Activated effector memory CD4-positive, alpha-beta T cell treated with Interleukin-2 at 50 U/mL for 16 hours (primary cell): Measurements from ENCODE around the gene PDP2.

ENCODE experiments used
- DNase-seq: peaks from one replicate; pipeline ENCODE4 v3.0.0-alpha.2; 2020

Gene PDP2

DNA sequence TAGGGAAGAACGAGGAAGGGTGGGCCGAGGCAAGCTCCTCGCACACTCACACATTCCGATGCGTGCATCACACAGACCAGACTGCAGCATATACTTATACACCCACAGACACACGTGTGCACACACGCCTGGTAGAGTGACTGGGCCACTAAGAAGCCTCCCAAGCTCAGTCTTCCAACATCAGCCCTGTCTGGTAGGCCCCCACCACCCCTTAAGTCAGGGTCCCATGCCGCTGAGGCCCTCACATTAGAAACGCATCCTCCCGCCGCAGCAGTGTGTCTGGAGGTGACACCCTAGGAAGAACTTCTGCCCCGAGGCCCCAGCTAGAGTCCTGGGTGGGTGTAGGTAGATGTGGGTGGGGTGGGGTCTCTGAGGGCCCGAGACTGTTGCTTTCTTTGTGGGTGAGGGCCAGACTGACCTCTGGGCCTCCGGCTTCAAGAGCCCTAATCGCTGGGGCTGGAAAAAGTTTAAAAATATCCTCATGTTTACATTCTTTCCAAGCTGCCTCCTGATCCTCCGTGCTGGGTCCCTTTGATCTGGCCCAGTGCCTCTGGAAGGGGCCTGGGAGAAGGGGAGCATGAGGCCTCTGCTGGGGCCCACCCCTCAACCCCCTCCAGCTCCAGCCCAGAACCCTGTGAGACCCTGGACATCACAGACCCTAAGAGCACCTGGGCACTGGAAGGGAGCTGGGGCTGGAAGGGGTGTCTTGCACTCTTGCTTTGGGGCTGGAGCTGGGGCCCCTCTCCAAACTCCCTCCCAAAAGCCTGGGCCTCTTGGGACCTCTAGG is 24.7 kb downstream of the PDP2 start:
- DNase-seq: no peak

GRCh38 chr16:66905633-66906539 is 25.6 kb downstream of the PDP2 start:
- DNase-seq: no peak

- no peak for DNase-seq
Observed at GRCh38 chr16:66906916-66907836, 26.9 kb downstream of the PDP2 start.

DNA sequence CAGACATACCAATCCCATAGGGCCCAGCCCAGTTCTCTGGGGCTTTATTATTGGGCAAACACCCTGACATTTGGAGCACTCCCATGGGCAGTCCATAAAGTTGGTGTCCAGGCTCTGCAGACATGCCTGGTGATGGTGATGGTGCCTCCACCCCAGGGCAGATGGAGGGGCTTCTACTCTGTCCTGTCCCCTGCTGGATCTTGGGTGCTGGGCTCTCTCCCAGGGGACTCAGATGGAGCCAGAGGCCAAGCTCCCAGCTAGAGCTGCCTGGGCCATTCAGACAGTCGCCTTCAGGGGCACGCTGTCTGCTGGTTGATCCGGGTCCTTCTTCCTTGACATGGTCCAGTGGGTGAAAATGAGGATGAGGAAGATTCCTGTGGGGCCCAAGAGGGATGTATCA is 27.8 kb downstream of the PDP2 start:
- DNase-seq: no peak

DNA sequence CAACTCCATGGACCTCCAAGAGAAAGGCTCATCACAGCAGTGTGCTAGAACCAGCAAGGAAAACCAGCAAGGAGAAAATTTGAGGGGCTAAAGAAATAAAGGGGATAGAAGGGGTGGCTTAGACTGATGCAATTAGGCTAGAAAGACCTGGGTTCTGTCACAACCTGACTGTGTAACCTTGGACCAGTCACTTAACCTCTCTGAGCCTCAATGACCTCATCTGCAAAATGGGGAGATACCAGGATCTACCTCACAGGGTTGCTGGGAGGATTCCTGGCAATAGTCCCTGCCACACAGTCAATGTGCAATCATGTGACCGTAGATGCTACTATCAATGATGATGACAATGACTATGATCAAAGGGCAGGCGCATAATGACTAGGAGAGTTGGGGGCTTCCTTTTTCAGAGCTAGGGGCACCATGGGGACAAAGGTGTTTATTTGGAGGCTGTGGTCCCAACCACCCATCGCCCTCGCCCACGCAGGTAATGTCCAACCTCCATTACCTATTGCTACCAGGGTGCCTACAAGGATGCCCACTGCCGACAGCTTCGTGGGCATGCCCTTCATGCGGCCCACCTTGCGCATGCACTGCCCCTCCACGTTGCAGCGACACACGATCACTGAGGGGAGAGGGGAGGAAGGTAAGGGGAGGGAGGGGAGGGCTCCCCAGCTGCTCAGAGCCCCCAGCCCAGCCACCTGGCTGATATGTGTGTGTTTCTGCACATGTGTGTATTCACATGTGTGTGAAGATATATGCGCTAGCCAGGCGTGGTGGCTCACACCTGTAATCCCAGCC is 28.6 kb downstream of the PDP2 start:
- DNase-seq: no peak

DNA sequence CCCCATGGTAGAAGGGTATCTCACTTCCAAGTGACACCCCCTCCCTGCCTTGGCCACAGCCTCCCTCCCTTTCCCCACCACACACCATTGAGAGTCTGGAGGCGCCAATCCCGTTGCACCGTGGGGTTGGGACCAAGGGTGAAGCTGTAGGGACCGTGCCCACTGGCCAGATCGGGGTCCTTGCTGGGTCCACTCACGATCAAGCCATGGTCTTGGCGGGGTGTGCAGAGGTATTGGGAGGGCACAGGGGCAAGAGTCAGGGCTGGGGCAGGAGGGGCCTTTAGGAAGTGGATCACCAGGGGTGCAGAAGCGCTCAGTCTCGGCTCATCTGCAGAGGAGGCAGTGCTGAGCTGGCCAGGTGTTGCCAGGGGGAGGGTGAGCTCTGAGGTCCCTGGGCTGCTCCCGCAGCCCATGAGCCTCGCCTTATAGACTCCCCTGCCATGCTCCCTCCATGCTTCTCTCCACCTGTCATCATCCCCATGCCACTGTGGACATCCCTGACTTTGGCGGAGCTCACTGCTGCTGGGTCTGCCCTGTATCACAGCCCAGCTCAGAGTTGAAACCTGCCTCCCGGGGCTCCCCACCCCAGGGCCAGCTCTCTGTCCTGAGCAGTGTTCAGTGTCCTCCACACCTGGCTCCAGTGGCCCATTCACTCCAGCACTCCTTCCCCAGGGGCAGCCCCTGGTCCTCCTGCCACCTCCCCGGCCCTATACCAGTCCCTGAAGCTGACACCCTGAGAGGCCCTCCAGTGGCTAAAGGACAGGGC is 30.0 kb downstream of the PDP2 start:
- DNase-seq: no peak

GRCh38 chr16:66911112-66911511 is 30.8 kb downstream of the PDP2 start:
- no peak for DNase-seq

DNA sequence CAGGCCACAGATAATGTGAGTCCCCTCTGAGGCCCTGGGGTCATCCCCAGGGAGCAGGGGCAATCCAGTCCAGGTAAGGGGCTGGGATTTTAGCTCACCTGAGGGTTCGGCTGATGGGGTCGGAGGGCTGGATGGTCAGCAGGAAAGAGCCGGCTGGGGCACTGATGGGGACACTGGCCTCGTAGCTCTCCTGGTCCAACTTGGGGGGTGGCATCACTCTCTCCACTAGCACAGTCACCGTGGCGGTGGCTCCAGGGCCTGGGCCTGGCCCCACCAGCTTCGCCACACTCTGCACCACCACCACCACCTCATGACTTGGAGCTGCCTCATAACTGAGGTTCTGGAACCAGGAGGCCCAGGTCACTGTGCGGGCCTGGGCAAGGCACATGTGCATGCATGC is 31.5 kb downstream of the PDP2 start:
- no peak for DNase-seq

DNA sequence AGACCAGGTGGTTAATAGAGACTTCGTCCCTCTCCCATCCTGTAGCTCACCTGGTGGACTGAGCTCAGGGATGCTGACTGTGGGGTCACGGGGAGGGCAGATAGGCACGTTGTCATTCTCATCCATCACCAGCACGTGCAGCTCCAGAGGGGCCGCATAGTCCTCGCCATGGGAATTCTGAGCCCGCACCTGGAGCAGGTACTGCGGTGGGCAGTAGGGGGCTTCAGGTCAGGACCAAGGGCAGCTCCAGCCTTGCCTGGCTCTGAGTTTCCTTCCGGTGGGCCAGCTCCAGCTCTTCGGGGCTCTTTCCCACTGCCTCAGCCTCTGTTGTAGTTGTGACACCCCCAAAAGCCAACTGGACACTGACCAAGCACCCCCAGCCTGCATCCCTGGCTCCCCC is 32.8 kb downstream of the PDP2 start:
- DNase-seq: no peak

DNA sequence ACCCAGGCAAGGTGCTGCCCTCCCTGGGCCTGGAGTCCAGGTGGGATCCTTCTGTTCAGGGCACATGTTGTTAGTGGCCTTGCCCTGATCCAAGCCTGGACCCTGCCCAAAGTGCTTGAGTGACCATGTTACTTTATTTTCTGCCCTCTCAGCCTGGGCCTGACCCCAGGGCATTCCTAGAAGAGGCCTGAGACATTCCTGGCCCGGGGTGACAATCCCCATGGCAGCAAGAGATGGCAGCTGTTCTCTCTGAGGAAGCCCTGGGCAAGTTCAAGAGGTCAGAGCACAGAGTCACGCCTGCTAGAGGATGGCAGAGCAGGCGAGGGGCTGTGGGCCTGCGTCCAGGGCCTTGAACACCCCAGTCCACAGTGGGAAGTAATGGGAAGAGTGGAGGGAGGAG is 33.4 kb downstream of the PDP2 start:
- no peak for DNase-seq

- DNase-seq: no peak
Observed at GRCh38 chr16:66914541-66914940, 34.2 kb downstream of the PDP2 start.

DNA sequence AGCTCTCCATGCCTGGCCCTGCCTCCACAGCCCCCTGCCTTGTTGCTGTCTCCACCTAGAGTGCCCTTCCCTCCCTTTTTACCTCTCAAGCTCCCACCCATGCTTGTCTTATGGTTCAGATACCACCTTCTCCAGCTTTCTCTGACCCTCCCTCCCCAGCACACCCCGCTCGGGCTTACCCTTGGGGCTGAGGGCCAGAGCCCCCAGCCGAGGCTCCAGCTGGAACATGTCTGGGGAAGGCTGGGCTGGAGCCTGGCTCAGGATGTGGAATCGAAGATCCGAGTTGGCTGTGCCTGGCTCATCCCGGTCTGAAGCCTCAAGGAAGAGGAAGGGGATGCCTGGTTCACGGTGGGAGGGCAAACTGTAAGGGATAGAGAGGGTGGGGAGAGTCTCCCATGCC is 34.7 kb downstream of the PDP2 start:
- DNase-seq: no peak

DNA sequence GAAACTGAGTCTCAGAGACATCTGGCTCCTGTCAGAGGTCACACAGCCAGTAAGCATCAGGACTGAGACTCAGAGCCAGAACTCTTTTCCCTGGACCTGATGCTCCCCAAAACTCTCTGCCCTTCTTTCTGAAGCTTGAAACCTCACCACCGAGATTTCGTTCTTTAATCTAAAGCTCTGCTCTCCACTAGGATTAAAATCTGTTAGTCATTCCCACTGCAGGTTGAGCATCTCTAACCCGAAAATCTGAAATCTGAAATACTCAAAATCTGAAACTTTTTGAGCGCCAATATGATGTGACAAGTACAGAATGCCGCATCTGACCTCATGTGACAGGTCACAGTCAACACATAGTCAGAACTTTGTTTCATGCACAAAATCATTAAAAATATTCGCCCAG is 36.2 kb downstream of the PDP2 start:
- DNase-seq: no peak

DNA sequence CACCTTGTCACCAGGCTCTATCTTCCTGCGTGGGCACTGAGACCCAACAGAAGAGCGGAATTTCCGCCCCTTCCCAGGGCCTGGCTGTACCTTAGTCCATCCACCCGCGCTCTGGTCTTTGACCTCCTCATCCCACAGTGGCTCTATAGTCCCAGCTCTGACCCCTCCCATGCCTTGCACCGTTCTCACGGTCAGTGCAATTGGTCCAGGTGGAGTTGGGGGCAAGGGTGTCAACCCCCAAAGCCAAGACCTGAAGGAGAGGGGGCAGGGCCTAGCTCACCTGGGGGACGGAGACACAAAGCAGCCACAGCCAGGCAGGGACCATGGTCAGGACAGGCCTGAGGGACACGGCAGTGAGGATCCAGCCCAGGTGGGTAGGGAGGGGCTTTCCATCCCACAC is 37.4 kb downstream of the PDP2 start:
- DNase-seq: no peak

DNA sequence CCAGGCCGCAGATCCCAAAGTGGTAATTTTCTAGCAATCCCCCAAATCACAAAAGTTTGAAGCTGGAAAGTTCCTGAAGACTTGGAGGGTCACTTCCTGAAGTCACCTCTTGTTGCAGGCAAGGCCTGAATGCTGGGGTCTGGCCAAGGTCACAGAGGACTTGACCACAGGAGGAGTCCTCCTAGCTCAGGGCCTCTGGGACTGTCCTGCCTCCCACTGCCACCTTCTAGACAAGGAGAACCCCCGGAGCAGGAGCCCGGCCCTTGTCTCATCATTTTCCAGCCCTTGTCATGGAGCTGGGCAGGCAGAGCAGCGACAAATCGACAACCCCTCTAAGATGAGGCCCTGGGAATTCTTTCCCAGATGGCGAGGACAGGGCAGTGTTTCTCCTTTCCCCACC is 38.0 kb downstream of the PDP2 start:
- no peak for DNase-seq

GRCh38 chr16:66918803-66919568 is 38.7 kb downstream of the PDP2 start, which contains the start of gene CDH16:
CDH16 (minus strand) TSS chr16:66918885; CDS start chr16:66918065, 820 bp downstream.
- DNase-seq: no peak

DNA sequence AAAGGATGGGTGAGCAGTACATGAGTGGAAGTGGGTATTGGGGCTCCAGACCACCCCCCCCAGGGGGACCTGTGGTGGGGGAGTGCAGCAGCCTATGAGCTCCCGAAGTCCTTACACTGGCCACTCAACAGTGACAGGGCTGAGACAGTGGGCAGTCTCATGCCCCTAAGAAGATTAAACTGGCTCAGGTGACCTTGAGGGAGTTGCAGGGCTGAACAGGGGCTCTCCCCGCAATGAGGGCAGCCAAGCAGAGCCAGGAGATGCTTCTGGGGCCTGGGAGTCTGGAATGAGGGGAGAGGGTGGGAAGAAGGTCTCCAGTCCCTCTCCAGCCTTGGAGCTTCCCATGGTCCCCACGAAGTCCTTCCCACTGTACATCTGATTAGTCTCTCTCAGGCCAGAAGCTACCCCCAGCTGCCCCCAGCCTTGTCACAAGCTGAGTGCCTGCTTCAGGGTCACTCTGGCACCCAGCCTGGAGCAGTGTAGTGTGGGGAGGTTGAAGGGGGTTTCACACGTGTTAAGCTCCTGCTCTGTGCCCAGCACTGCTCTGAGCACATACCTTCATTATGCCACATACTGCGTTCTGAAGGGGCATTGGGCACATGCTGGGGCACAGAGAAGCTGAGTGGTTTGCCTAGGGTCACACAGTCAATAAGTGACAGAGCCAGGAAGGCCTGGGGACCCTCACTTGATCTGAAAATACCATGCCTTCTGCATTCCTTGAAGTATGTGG is 39.4 kb downstream of the PDP2 start:
- no peak for DNase-seq

- DNase-seq: no peak
Observed at GRCh38 chr16:66920299-66920590, 39.9 kb downstream of the PDP2 start.

DNA sequence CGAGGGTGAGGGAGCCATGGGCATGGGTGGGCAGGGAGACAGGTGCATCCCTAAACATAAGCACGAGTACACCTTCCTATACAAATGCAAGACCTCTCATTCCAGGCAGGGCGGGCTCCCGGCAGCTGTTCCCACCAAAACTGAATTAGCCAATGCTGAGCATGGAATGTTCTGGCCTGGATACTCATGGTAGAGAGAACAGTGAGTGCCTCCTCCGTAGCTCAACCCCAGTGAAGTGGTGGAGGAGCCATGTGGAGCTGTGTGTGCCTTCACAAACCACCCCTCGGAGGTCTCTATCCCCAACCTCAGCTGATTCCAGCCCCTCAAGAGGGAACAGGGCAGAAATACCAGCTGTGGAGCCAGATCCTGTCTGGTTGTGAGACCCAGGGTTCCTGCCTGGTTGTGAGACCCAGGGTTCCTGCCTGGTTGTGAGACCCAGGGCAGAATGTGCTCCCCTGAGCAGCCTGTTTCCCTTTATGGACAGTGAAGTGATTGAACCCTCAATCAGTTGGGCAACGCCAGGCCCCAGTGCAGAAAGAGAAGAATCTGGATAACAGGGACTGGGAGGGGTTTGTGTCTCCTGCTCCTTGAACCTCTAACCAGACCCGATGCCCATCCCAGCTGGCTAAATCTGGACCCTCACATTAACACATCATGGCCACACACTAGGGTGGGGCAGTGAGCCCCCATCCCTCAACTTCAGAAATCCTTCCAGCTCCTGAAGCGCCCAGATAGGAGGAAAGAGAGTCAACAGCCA is 40.8 kb downstream of the PDP2 start:
- no peak for DNase-seq
